Spleen (tissue), 7 donors: ENCODE data around the gene PLAAT3.

Experiments
- CTCF ChIP-seq, 11 experiments: fragments of 200-600 bp in 7 of 11; fragments of 450-650 bp in 4 of 11; sonication (generic) in 4 of 11; IDR thresholded peaks in 8 of 11; conservative IDR thresholded peaks in 3 of 11; 1 replicate in 7 of 11; 2 replicates in 4 of 11; pipeline versions ENCODE4 v1.4.0 to v1.8.0; 2016 to 2021; ENCODE audit warnings: antibody characterized with exemption in 11 of 11, inconsistent platforms in 4 of 11, mild to moderate bottlenecking in 1 of 11
- POLR2A ChIP-seq, 3 donors: fragments of 450-650 bp; IDR thresholded peaks; one replicate each; pipeline ENCODE4 v1.5.1; 2017; ENCODE audit warnings: antibody characterized with exemption in 3 of 3, mild to moderate bottlenecking in 1 of 3
- donor health status: DM: no; HTN: no; CAD: no; lungs with moderate emphysema.
- donor health status: DM: no; HTN: no; CAD: no.
- donor health status: DM: no; HTN: no; CAD: no.

DNA sequence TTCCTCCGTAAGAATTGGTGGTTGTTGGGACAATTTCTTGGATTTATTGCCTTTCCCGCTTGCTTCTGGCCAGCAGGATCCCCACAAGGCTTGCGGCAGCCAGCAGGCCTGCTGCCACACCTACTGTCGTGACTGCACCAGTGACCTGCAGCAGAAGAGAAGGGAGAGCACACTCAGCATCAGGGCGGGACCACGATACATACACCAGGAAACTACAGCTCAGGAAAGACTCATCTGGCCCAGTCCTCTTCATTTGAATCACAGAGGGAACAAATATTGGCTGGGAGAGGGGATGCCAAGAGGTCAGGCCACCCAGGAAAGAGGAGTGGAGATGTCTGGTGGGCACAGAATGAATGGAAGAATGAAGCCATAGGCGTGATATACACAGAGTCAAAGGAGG is 61.3 kb downstream of the PLAAT3 start:
- TF ChIP-seq CTCF (IDR thresholded peaks at IDR 0.05 in 8 of 11, conservative IDR thresholded peaks at IDR 0.05 in 3 of 11) (no peak), POLR2A (IDR thresholded peaks at IDR 0.05) (no peak)
